ENCODE results near the gene SMPD4.
"Not testable (repeated sequence)": the region's sequence is repeated elsewhere in the genome, so short reads cannot be mapped to it uniquely, and the experiment has no call there.

DNA sequence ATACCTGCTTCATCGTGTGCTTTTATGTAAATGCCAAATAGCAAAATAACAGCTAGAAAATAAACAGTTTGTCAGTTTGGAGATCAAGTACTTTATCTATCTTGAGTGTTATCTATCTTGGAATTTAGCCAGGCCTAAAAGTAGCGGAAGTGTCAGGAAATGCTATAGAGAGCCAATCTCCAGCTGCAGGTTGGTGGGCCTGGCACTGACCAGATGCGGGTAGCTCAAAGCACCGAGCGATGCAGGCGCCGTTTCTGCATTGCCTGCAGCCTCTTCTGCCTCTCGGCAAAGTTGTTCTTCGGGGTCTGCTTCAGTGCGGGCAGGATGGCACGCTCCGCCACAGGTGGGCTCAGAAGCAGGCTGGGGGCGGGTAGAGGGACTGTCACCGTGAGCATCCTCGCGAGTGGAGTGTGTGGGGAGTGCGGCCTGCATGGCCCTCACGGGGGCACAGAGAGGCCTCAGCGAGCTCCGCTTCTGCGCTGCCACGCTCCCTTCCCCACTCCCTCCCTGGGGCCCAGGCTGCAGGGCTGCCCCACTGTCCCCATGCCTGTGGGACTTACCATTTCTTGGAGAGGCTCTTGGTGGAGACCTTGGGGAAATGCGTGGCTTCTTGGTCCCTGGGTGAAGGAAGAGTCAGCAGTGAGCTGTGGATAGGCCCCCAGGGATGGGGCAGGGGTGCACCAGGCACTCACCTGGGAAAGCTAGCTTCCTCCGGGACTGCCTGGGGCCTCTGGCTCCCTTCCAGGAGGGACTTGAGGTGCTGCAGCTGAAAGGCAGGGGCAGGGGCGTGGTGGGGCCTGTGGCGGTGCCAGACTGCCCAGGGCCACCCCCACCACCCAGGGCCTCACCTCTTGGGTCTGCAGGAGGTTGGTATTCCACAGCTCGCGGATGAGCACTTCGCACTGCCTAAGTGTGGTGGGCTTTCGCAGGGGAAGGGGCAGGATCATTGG, 41.8 kb downstream of the SMPD4 start:
- TF ChIP-seq, protein P1, sequence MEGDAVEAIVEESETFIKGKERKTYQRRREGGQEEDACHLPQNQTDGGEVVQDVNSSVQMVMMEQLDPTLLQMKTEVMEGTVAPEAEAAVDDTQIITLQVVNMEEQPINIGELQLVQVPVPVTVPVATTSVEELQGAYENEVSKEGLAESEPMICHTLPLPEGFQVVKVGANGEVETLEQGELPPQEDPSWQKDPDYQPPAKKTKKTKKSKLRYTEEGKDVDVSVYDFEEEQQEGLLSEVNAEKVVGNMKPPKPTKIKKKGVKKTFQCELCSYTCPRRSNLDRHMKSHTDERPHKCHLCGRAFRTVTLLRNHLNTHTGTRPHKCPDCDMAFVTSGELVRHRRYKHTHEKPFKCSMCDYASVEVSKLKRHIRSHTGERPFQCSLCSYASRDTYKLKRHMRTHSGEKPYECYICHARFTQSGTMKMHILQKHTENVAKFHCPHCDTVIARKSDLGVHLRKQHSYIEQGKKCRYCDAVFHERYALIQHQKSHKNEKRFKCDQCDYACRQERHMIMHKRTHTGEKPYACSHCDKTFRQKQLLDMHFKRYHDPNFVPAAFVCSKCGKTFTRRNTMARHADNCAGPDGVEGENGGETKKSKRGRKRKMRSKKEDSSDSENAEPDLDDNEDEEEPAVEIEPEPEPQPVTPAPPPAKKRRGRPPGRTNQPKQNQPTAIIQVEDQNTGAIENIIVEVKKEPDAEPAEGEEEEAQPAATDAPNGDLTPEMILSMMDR (IDR thresholded peaks at IDR 0.05) = not testable (repeated sequence)
- TF ChIP-seq POLR2A (IDR thresholded peaks at IDR 0.05) = not testable (repeated sequence)

Data from thyroid gland (tissue), 4 donors.